ENCODE data around the gene PHRF1.

PHRF1 gene

GRCh38 chr11:659532-660085 is 83.3 kb downstream of the PHRF1 start:
- no peak for DNase-seq

DNA sequence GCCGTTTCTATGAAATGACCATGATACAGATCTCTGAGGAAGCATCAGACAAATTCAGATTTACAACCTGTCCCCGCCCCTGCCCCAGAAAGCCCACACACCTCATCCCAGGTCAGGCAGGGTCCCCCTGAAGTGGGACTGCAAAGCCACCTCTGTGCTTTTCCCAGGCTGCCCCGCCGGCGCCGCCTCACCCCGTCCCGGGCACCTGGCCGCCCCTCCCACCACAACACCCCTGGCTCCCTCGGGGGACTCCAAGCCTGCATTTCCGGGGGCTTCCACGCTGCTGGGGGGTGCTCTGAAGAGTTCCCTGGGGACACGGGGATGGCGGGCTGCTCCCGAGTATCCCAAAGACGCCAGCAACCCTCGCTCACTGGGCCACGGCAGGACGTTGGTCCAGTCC is 84.0 kb downstream of the PHRF1 start:
- no peak for DNase-seq

GRCh38 chr11:660681-661444 is 84.6 kb downstream of the PHRF1 start:
- DNase-seq: no peak

Data from stimulated activated CD8-positive, alpha-beta memory T cell treated with anti-CD3 and anti-CD28 coated beads, Interleukin-4, amount 100 ng/mL, for 48 hours (primary cell).